Astrocyte of the spinal cord (primary cell): Measurements from ENCODE around the gene OTUD7B.

Source experiments
- DNase-seq: peaks from one replicate; pipeline ENCODE4 v3.0.0; 2011; ENCODE audit warnings: low read depth, low spot score
- H3K4me3 ChIP-seq: 2 replicates; pipeline ENCODE4 v1.5.1; 2011; ENCODE audit warnings: low read depth, mild to moderate bottlenecking, low read length, moderate library complexity
- CTCF ChIP-seq: IDR thresholded peaks from 2 replicates; pipeline ENCODE4 v1.5.1; 2012; ENCODE audit warnings: low read depth, mild to moderate bottlenecking, low read length, inconsistent platforms
- in situ Hi-C: cut with HindIII; loops from 2 replicates; pipeline ENCODE4 v1.10.0; 2017; ENCODE audit warnings: low sequenced_read_pairs

OTUD7B gene

GRCh38 chr1:149936170-149936991, 74.1 kb downstream of the OTUD7B start, which contains the start of gene MTMR11:
Gene MTMR11 (minus strand): TSS chr1:149936879. CDS start chr1:149936647, 232 bp downstream.
- DNase-seq: peak; percentile 52
- H3K4me3 ChIP-seq: peak within 1 kb of the TSS; percentile 77
- in situ Hi-C loops: no loop called here

GRCh38 chr1:149934356-149934755, 76.2 kb downstream of the OTUD7B start:
- H3K4me3 ChIP-seq: no peak overlapping the region
- DNase-seq: no peak
- in situ Hi-C loops: no loop called here
- no peak for TF ChIP-seq CTCF

More at GRCh38 chr1:149936170-149936991, 74.1 kb downstream of the OTUD7B start, which contains the start of gene MTMR11:
- no peak for TF ChIP-seq CTCF

- in situ Hi-C loops: no loop called here
- no peak for TF ChIP-seq CTCF
- no peak overlapping the region for H3K4me3 ChIP-seq
- DNase-seq: no peak
Measured at GRCh38 chr1:149933208-149933607, 77.3 kb downstream of the OTUD7B start.

- in situ Hi-C loops: no loop called here
- no peak for TF ChIP-seq CTCF
Measured at GRCh38 chr1:149932474-149932873, 78.1 kb downstream of the OTUD7B start.

GRCh38 chr1:149931212-149931790, 79.2 kb downstream of the OTUD7B start:
- no peak for TF ChIP-seq CTCF
- H3K4me3 ChIP-seq: no peak overlapping the region
- in situ Hi-C loops: no loop called here
- no peak for DNase-seq

More at GRCh38 chr1:149932474-149932873, 78.1 kb downstream of the OTUD7B start:
- no peak for DNase-seq
- no peak overlapping the region for H3K4me3 ChIP-seq

GRCh38 chr1:149929856-149930255, 80.7 kb downstream of the OTUD7B start:
- in situ Hi-C loops: no loop called here
- no peak for DNase-seq
- no peak for TF ChIP-seq CTCF
- no peak overlapping the region for H3K4me3 ChIP-seq
